Memory B cell (primary cell): ENCODE measurements around the gene TMCC1.
"Not testable (repeated sequence)": the region's sequence is repeated elsewhere in the genome, so short reads cannot be mapped to it uniquely, and the experiment has no call there.

Source experiments
- ATAC-seq: fragments of 150-1000 bp; cut with Tn5 transposase; 2 replicates; pipeline ENCODE4 v1.10.0; 2021; ENCODE audit warnings: low read depth, mild to moderate bottlenecking, moderate library complexity
- DNase-seq, 2 donors: peaks; one replicate each; pipeline ENCODE4 v3.0.0; 2022; ENCODE audit warnings: low spot score in 2 of 2
- H3K27ac Mint-ChIP-seq: one replicate; pipeline ENCODE4 v1.8.0; 2022; ENCODE audit warnings: mild to moderate bottlenecking, moderate library complexity, mixed read lengths
- H3K27me3 Mint-ChIP-seq: one replicate; pipeline ENCODE4 v1.8.0; 2022; ENCODE audit warnings: mixed read lengths
- H3K36me3 Mint-ChIP-seq: one replicate; pipeline ENCODE4 v1.8.0; 2022; ENCODE audit warnings: mild to moderate bottlenecking, mixed read lengths
- H3K4me1 Mint-ChIP-seq: one replicate; pipeline ENCODE4 v1.8.0; 2022; ENCODE audit warnings: mixed read lengths
- H3K4me3 Mint-ChIP-seq: one replicate; pipeline ENCODE4 v1.8.0; 2022; ENCODE audit warnings: mild to moderate bottlenecking, moderate library complexity, mixed read lengths
- H3K9me3 Mint-ChIP-seq: one replicate; pipeline ENCODE4 v1.8.0; 2022; ENCODE audit warnings: mixed read lengths

TMCC1 gene

DNA sequence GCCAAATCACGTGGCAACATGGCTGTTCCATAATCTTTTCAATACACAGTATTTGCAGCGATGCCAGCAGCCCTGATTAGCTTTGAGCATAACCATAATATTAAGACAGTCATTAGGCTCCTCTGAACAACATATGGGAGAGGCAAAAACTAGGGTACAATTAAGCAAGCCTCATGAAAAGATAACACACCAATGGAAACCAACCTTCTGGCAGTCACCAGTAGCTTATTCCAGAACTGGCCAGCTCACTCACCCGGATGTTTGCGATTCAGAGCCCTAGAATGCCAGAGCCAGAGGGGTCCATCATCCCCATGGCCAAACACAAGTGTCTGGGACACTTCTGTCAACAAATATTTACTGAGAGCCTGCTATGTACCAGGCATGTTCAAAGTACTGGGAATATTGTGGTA, 238.2 kb downstream of the TMCC1 start:
- no peak overlapping the region for H3K4me3 Mint-ChIP-seq
- no peaks in the 10 kb centered on the region for H3K27me3 Mint-ChIP-seq
- ATAC-seq (no peak), DNase-seq (no peak)
- H3K9me3 Mint-ChIP-seq, result no peaks in the 10 kb centered on the region
- H3K27ac Mint-ChIP-seq, result no peak overlapping the region
- H3K4me1 Mint-ChIP-seq, result peaks cover 6% of the 10 kb centered on the region
- peaks cover 3% of the 10 kb centered on the region for H3K36me3 Mint-ChIP-seq

DNA sequence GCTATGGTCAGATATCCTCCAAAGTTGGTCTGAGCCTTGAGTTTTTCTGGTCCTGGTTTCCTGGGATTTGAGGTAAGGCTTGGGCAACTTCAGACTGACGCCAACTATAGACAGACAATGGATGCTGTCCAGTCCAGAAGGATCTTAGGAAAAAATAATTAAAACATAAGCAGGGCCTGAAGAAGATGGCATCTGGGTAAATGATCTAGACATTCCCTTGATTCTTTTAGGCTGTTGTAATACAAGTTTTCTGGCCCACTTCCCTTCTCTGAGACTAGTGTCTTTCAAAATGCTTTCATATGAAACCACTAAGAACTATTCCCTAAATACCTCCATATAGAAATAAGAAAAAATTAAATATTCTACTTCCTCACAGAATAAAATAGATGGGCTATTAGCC, 239.4 kb downstream of the TMCC1 start:
- ATAC-seq, result no peak
- peaks cover 5% of the 10 kb centered on the region for H3K36me3 Mint-ChIP-seq
- H3K4me3 Mint-ChIP-seq, result no peak overlapping the region
- no peak overlapping the region for H3K27ac Mint-ChIP-seq
- H3K9me3 Mint-ChIP-seq, result no peaks in the 10 kb centered on the region
- H3K4me1 Mint-ChIP-seq, result peaks cover 8% of the 10 kb centered on the region
- DNase-seq, result no peak
- H3K27me3 Mint-ChIP-seq, result no peaks in the 10 kb centered on the region

DNA sequence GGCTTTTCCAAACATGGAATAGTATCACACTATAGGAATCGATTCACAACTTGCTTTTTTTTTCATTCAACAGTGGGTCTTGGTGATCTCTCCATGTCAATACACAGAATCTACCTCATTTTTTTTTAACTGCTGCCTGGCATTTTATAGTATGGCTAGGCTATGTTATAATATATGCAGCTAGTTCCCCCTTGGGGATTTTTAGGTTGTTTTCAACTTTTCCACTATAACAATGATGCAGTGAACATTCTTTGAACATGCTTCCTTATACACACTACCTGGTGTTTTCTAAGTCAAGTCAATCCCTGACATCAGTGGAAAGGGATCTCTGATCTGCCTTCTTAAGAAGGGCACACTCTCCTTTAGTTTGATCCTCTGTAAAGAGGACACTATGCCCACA, 240.5 kb downstream of the TMCC1 start:
- no peaks in the 10 kb centered on the region for H3K27me3 Mint-ChIP-seq

DNA sequence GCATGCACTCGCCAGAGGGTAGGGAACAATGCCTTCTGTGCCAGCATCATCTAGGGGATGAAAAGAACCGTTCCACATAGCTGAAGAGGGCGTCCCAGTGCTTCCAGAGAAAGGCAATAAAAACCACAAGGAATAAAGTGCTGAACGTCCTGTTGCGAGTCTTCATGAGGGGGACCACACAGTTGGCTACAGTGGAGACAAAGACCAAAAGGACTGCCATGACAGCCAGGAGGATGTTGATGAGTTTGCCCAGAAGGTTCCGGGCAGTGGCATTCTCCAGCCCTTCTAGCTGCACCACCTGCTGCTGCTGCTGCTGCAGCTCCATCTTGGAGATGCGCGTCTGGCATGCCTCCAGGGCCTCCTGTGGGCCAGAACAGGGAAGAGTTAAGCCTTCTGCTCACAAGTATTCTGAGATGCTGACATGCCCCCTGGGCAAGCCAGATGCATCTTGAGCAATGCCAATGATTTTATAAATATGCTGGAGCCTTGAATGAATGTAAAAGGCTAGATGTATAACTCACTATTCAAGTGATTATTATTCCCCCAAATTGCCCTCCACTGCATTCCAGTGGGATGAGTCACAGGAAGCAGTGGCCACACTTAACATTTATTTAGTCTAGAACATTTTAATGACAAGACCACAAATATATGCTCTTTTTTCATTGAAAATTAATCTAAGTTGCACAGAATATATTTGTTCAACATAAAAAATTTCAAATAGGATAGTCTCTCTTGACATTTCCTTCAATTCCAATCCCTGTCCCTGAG, 241.9 kb downstream of the TMCC1 start:
- peaks cover 5% of the 10 kb centered on the region for H3K36me3 Mint-ChIP-seq
- no peak overlapping the region for H3K27ac Mint-ChIP-seq
- H3K9me3 Mint-ChIP-seq, result no peaks in the 10 kb centered on the region
- H3K4me1 Mint-ChIP-seq, result peaks cover 2% of the 10 kb centered on the region
- no peak for ATAC-seq
- no peaks in the 10 kb centered on the region for H3K27me3 Mint-ChIP-seq
- no peak overlapping the region for H3K4me3 Mint-ChIP-seq
- no peak for DNase-seq

More for the DNA sequence above, 240.5 kb downstream of the TMCC1 start:
- no peak for DNase-seq
- Mint-ChIP-seq H3K4me3 (no peak overlapping the region), H3K27ac (peak overlapping the region; percentile 36), H3K36me3 (peaks cover 5% of the 10 kb centered on the region), H3K9me3 (no peaks in the 10 kb centered on the region), H3K4me1 (peaks cover 3% of the 10 kb centered on the region)
- ATAC-seq, result no peak

DNA sequence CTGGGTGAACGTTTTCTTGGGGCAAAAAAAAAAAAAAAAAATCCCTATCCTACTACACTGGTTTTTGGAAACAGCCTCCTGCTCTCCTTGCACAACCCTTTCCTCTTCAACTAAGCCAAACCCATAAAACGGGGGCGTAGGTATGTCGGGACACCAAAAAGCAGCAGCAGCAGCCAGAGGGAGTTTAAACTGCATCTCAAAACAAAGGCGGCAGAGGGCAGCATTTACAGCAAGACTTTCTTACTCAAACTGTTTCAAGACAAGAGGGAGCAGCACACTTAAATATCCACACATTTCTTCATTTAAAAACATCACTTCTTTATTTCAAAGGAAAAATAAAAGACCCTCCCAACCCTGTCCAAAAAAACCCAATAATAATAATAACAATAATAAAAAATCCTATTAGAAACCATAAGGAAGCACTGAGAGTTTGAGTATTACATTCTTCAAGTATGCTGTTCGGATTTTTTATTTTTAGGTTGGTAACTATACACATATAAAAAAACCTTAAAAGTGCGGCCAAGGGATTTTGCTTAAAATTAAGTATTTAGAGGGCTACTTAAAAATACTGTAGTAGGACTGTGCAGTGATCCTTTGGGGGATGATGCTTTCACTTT, 243.1 kb downstream of the TMCC1 start:
- H3K27ac Mint-ChIP-seq, result no peak overlapping the region
- H3K27me3 Mint-ChIP-seq, result no peaks in the 10 kb centered on the region
- peak; percentile 52 for ATAC-seq

DNA sequence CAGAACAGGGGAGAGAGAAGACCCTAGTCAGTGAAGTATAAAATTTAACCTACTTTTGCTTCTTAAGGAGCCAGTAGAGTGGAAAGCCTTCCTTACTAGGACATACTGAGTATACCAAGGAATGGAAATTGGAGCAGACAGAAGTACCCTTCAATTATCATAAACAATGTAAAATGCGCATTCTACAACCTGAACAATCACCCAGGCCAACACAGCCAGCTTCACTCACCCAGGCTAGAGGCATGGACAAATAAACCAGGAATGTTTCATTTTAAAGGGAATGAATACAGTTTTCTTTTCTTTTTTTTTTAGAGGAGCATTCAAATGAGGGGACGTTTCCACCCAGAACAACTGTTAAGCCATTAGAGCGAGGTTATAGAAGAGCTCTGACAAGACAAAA, 245.1 kb downstream of the TMCC1 start:
- no peaks in the 10 kb centered on the region for H3K27me3 Mint-ChIP-seq
- no peak overlapping the region for H3K4me3 Mint-ChIP-seq
- H3K36me3 Mint-ChIP-seq, result peaks cover 2% of the 10 kb centered on the region
- H3K27ac Mint-ChIP-seq, result no peak overlapping the region
- H3K9me3 Mint-ChIP-seq, result no peaks in the 10 kb centered on the region
- peaks cover 2% of the 10 kb centered on the region for H3K4me1 Mint-ChIP-seq
- no peak for DNase-seq
- no peak for ATAC-seq

More for the DNA sequence above, 243.1 kb downstream of the TMCC1 start:
- Mint-ChIP-seq H3K9me3 (no peaks in the 10 kb centered on the region), H3K36me3 (peaks cover 5% of the 10 kb centered on the region), H3K4me1 (peaks cover 2% of the 10 kb centered on the region), H3K4me3 (no peak overlapping the region)
- DNase-seq, result peak; percentile 45 to 54

DNA sequence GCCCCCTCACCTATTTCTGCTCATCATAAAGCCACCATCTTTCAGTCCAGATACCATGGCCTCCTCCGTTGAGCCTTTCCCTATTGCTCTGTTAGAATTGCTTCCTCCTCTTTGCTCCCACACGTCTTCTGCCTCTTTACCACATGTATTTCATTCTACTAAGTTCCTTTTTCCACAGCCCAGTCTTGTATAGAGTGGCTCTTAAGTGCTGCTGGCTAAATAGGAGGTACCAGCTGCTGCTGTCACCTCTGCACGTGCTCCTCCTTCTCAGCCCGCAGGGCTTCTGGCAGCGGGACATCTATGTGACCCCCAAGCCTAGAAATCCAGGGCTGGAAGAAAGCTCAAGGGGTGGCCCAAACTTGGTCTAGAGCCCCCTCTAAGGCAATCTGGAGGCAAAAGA, 248.2 kb downstream of the TMCC1 start:
- Mint-ChIP-seq H3K27ac (no peak overlapping the region), H3K4me3 (no peak overlapping the region), H3K36me3 (peaks cover 2% of the 10 kb centered on the region), H3K9me3 (no peaks in the 10 kb centered on the region), H3K27me3 (no peaks in the 10 kb centered on the region), H3K4me1 (peaks cover 2% of the 10 kb centered on the region)
- ATAC-seq, result no peak
- no peak for DNase-seq

DNA sequence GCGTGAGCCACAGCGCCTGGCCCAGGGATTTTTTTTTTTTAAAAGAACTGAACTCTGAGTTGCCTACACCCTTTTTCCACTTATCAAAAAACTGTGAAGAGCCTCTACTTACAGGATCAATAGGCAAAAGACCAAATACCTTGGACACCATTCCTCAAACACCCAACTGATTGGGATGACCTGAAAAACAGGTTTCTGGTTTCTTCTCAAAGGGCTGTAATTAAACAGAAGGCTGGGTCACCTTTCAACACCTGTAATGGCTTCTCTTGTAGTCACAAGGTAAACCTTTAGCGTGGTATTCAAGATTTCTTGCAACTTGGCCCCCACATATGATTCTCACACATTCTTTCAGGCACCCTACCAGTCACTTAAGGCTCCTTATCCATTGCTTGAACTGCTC, 248.7 kb downstream of the TMCC1 start:
- ATAC-seq (no peak), DNase-seq (no peak)
- Mint-ChIP-seq H3K4me3 (no peak overlapping the region), H3K36me3 (no peaks in the 10 kb centered on the region), H3K27ac (no peak overlapping the region), H3K9me3 (no peaks in the 10 kb centered on the region), H3K4me1 (no peaks in the 10 kb centered on the region), H3K27me3 (no peaks in the 10 kb centered on the region)

DNA sequence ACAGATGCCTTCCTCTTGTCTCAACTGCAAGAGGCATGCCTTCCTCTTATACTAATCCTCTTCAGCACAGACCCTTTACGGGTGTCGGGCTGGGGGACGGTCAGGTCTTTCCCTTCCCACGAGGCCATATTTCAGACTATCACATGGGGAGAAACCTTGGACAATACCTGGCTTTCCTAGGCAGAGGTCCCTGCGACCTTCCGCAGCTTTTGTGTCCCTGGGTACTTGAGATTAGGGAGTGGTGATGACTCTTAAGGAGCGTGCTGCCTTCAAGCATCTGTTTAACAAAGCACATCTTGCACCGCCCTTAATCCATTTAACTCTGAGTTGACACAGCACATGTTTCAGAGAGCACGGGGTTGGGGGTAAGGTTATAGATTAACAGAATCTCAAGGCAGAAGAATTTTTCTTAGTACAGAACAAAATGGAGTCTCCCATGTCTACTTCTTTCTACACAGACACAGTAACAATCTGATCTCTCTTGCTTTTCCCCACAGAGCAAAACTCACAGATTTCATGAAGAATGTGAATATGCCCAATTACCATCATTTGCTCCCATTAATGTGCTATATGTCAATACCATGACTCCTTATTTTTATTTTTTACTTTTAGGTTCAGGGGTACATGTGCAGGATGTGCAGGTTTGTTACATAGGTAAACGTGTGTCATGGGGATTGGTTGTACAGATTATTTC, 251.8 kb downstream of the TMCC1 start:
- H3K36me3 Mint-ChIP-seq, H3K4me3 Mint-ChIP-seq, H3K9me3 Mint-ChIP-seq, H3K27ac Mint-ChIP-seq, H3K27me3 Mint-ChIP-seq, DNase-seq, ATAC-seq, H3K4me1 Mint-ChIP-seq: not testable (repeated sequence)

DNA sequence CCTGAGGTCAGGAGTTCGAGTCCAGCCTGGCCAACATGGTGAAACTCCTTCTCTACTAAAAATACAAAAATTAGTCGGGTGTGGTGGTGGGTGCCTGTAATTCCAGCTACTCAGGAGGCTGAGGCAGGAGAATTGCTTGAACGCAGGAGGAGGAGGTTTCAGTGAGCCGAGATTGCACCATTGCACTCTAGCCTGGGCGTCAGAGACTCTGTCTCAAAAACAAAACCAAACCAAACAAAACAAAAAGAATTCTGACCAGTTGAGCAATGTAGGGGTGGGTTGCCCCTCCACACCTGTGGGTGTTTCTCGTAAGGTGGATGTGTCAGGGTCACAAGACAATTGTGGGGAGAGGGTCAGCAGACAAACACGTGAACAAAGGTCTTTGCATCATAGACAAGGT, 252.5 kb downstream of the TMCC1 start:
- not testable (repeated sequence) for H3K36me3 Mint-ChIP-seq, H3K27me3 Mint-ChIP-seq, ATAC-seq, H3K4me3 Mint-ChIP-seq, H3K9me3 Mint-ChIP-seq, H3K4me1 Mint-ChIP-seq, H3K27ac Mint-ChIP-seq, DNase-seq

DNA sequence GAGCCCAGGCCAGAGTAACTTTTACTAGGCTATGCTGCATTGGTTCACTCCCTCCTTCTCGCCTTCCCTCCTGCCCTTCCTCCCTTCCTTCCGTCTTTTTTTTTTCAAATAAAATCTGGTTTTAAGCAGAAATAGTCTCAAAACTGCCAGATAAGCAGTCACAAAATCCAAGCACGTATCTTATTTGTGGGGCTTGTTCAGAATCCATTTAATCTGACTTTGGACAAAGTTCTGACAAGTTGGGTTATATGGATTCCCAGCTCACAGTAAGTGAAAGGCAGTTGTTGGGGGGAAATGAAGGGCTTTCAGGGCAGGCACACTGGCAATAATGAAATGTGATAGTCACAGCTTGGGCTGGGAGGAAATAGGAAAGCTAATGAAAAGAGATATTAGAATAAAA, 255.0 kb downstream of the TMCC1 start:
- H3K9me3 Mint-ChIP-seq, result peaks cover 6% of the 10 kb centered on the region
- peaks cover 12% of the 10 kb centered on the region for H3K27me3 Mint-ChIP-seq
- no peak overlapping the region for H3K4me3 Mint-ChIP-seq
- no peak overlapping the region for H3K27ac Mint-ChIP-seq
- H3K4me1 Mint-ChIP-seq, result no peaks in the 10 kb centered on the region
- peaks cover 4% of the 10 kb centered on the region for H3K36me3 Mint-ChIP-seq
- DNase-seq (no peak), ATAC-seq (no peak)

DNA sequence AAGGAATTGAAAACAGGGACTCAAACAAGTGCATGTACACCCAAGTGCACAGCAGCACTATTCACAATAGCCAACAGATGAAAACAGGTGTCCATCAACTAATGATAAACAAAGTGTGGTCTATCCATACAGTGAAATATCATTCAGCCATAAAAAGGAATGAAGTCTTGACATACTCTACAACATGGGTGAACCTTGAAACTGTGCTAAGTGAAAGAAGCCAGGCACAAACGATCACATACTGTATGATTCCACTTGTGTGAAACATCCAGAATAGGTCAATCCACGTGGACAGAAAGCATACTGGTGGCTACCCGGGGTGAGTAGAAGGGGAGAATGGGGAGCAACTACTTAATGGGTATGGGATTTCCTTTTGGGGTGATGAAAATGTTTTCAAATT, 257.4 kb downstream of the TMCC1 start:
- Mint-ChIP-seq H3K4me3 (no peak overlapping the region), H3K4me1 (no peaks in the 10 kb centered on the region), H3K36me3 (peaks cover 4% of the 10 kb centered on the region), H3K27me3 (peaks cover 12% of the 10 kb centered on the region), H3K27ac (no peak overlapping the region), H3K9me3 (peaks cover 6% of the 10 kb centered on the region)
- DNase-seq, result no peak
- no peak for ATAC-seq

DNA sequence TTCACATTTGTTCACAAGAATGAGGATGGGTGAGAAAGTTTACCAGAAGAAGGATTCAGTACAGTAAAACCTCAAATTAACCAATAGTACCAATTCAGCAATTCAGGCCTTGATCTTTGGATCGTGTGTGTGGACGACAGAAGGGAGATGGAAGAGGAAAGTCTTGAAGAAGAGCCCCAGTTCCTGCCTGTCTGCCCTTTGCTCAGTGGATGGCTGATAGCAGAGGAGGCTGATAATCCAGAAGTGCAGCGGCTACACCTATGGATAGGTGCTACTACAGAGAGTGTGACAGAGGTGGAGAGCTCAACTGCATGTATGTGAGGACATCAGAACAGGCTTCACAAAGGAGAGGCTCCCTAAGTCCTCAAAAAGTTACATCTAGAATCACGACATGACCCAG, 257.9 kb downstream of the TMCC1 start:
- no peaks in the 10 kb centered on the region for H3K4me1 Mint-ChIP-seq
- ATAC-seq (no peak), DNase-seq (no peak)
- H3K27me3 Mint-ChIP-seq, result peaks cover 12% of the 10 kb centered on the region
- H3K27ac Mint-ChIP-seq, result no peak overlapping the region
- peaks cover 6% of the 10 kb centered on the region for H3K9me3 Mint-ChIP-seq
- no peak overlapping the region for H3K4me3 Mint-ChIP-seq
- H3K36me3 Mint-ChIP-seq, result peaks cover 4% of the 10 kb centered on the region

DNA sequence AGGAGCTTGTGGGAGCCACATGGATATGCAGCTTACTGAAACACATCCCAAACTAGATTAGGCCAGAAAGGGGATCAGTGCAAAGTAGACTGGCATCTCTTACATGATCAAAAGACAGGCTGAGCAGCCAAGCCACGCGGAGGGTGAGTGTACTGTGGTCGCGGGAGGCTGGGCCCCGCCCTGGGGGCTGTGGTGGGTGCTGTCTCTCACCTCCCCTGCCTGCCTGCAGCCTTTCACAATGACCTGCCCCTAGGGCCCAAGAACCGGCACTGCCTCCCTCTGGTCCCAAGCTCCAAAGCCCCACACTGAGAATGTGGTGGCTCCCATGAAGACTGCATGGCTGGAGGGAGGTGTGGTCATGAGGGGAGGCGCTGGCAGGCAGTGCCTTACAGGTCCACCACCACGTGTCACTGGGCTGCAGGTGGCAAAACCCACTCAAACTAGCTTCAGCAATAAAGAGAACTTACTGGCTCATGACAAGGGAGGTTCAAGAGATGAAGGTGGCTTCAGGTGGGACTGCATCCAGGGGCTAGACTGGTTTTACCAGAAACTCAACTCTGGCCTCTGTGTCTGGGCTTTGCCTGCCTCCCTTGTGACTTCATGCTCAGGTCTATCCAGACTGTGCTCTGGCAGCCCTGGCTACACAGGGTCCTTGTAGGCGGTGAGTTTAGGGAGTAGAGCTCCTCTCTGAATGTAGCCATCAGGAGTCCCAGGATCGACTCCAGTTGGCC, 259.6 kb downstream of the TMCC1 start:
- DNase-seq, result no peak
- Mint-ChIP-seq H3K27me3 (peaks cover 12% of the 10 kb centered on the region), H3K4me1 (no peaks in the 10 kb centered on the region), H3K4me3 (no peak overlapping the region), H3K36me3 (peaks cover 4% of the 10 kb centered on the region), H3K27ac (no peak overlapping the region), H3K9me3 (peaks cover 6% of the 10 kb centered on the region)
- ATAC-seq, result no peak
